Measurements from ENCODE around the gene IMP4.

IMP4 gene

GRCh38 chr2:130382313-130382917 is 39.7 kb downstream of the IMP4 start (continued):
- TF ChIP-seq CTCF (tag by site-specific recombination; IDR thresholded peaks at IDR 0.05) (no peak), ZXDB (tag by site-specific recombination; IDR thresholded peaks at IDR 0.05) (no peak)

DNA sequence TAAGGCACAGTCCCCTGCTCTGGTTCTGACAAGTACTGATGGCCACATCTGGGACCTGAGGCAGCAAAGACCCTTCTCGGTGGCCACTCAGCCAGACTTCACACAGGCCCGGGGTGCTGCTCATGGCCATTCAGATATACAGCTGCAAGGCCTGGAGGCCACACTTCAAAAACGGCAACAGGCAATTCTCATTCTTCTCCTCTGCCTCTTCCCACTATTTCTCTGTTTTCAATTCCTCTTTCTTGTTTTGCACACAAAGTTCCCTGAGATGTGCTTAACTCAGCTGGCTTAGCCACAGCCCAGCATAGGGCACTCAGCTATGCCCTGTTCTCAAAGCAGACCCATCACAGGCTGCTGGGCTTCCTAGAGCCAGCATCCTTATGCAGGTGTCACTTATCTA is 43.0 kb downstream of the IMP4 start:
- Histone ChIP-seq H3K4me3 (ENCODE audit: low read depth, low read length) (no peak overlapping the region), H3K9me3 (ENCODE audit: control insufficient read depth, insufficient read depth, low read depth, low read length) (no peaks in the 10 kb centered on the region), H3K4me1 (ENCODE audit: control insufficient read depth, insufficient read depth, low read length) (no peaks in the 10 kb centered on the region), H3K27ac (ENCODE audit: extremely low read depth, low read depth, low read length) (no peak overlapping the region), H3K36me3 (ENCODE audit: control insufficient read depth in 2 of 2, insufficient read depth in 1 of 2, low read length in 2 of 2) (no peaks in the 10 kb centered on the region)
- TF ChIP-seq, protein P1, sequence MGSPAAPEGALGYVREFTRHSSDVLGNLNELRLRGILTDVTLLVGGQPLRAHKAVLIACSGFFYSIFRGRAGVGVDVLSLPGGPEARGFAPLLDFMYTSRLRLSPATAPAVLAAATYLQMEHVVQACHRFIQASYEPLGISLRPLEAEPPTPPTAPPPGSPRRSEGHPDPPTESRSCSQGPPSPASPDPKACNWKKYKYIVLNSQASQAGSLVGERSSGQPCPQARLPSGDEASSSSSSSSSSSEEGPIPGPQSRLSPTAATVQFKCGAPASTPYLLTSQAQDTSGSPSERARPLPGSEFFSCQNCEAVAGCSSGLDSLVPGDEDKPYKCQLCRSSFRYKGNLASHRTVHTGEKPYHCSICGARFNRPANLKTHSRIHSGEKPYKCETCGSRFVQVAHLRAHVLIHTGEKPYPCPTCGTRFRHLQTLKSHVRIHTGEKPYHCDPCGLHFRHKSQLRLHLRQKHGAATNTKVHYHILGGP (tag by site-specific recombination; IDR thresholded peaks at IDR 0.05): no peak
- TF ChIP-seq ZSCAN23 (tag by site-specific recombination; IDR thresholded peaks at IDR 0.05) (no peak), ZNF423 (tag by site-specific recombination; IDR thresholded peaks at IDR 0.05) (no peak), ZBTB44 (tag by site-specific recombination; IDR thresholded peaks at IDR 0.05) (no peak), ZNF433 (tag by site-specific recombination; IDR thresholded peaks at IDR 0.05; ENCODE audit: low read depth) (no peak), IKZF3 (tag by site-specific recombination; IDR thresholded peaks at IDR 0.05) (no peak)
- ChIA-PET POLR2A (no interaction called here), CTCF (interaction anchor here (0.9 kb wide), 1 partner anchor 13 kb away, joined by 4 read pairs; no protein-coding TSS in a partner anchor)

DNA sequence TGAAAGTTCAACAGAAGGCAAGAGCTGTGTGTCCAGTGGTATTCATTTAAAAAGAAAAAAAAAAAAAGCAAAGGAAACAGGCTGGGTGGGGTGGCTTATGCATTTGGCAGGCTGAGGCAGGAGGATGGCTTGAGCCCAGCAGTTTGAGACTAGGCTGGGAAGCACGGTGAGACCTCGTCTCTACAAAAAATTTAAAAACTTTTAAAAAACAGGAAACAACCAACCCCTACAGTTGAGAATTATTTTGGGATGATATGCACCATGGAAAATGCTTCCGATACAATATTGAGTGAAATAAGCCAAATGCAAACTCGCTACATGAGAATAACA is 44.3 kb downstream of the IMP4 start:
- no peaks in the 10 kb centered on the region for H3K4me1 ChIP-seq (ENCODE audit: control insufficient read depth, insufficient read depth, low read length)
- H3K27ac ChIP-seq (ENCODE audit: extremely low read depth, low read depth, low read length): no peak overlapping the region
- H3K9me3 ChIP-seq (ENCODE audit: control insufficient read depth, insufficient read depth, low read depth, low read length): no peaks in the 10 kb centered on the region
- H3K4me3 ChIP-seq (ENCODE audit: low read depth, low read length): no peak overlapping the region
- no peak for TF ChIP-seq ZNF132 (tag by site-specific recombination; IDR thresholded peaks at IDR 0.05; ENCODE audit: borderline replicate concordance)
- TF ChIP-seq SP7 (tag by site-specific recombination; IDR thresholded peaks at IDR 0.05): no peak
- no peaks in the 10 kb centered on the region for H3K36me3 ChIP-seq (ENCODE audit: control insufficient read depth in 2 of 2, insufficient read depth in 1 of 2, low read length in 2 of 2)
- ChIA-PET CTCF (no interaction called here), POLR2A (no interaction called here)

DNA sequence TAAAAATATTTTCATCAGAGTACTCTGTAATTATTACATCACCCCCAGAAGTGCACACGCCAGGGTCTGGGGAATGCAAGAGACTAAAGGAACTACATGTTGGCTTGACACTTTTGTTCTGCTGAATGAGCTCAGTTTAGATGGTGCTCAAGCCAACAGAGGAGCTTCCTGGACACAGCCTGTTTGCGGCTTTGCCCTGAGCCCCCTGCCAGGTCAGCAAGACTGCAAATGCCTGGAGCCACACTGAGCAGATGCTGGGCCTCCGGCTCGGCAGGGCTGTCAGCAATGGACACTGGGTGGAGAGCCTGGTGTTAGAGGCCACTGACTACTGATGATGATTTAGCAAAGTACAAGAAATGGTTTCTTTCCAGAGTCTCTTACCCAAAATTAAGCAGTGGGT is 45.1 kb downstream of the IMP4 start:
- Histone ChIP-seq H3K9me3 (ENCODE audit: control insufficient read depth, insufficient read depth, low read depth, low read length) (no peaks in the 10 kb centered on the region), H3K27ac (ENCODE audit: extremely low read depth, low read depth, low read length) (no peak overlapping the region), H3K4me3 (ENCODE audit: low read depth, low read length) (no peak overlapping the region), H3K36me3 (ENCODE audit: control insufficient read depth in 2 of 2, insufficient read depth in 1 of 2, low read length in 2 of 2) (no peaks in the 10 kb centered on the region), H3K4me1 (ENCODE audit: control insufficient read depth, insufficient read depth, low read length) (no peaks in the 10 kb centered on the region)
- TF ChIP-seq ZNF843 (tag by site-specific recombination; IDR thresholded peaks at IDR 0.05) (no peak), ZFP69B (tag by site-specific recombination; IDR thresholded peaks at IDR 0.05) (no peak), ZNF2 (tag by site-specific recombination; IDR thresholded peaks at IDR 0.05) (no peak), GFI1B (tag by site-specific recombination; IDR thresholded peaks at IDR 0.05) (no peak), ZNF660 (tag by site-specific recombination; IDR thresholded peaks at IDR 0.05) (no peak), ZNF155 (tag by site-specific recombination; IDR thresholded peaks at IDR 0.05) (no peak), ZNF362 (tag by site-specific recombination; IDR thresholded peaks at IDR 0.05) (no peak), ZNF707 (tag by site-specific recombination; IDR thresholded peaks at IDR 0.05) (no peak)
- ChIA-PET CTCF (interaction anchor here (4.7 kb wide), 1 partner anchor 15 kb away, joined by 17 read pairs; no protein-coding TSS in a partner anchor), POLR2A (no interaction called here)
